K562 (cell line): ENCODE measurements around the gene KCNG1. TPM values are rescaled to one million over a fixed set of nuclear protein-coding genes. Genes with fewer than 3 reads are reported as not detected.

Experiments
- ATAC-seq: fragments of 200-7000 bp; cut with Tn5 transposase; 3 replicates; pipeline ENCODE4 v1.9.1; 2020; ENCODE audit warnings: moderate library complexity
- BruUV-seq: library from RNA; stranded (reverse); fragments of 400-500 nt; replicated peaks from 2 replicates; lab custom pipeline; 2021; lab: Mats Ljungman, UMichigan
- CTCF ChIA-PET: fragments of 300-600 bp; formaldehyde crosslinking; extraction: SDS; loops from one replicate; lab custom pipeline; 2021; ENCODE audit warnings: low intra/inter-chr PET ratio; lab: Yijun Ruan, JAX
- POLR2A ChIA-PET: fragments of 300-600, 350-650 bp; sonication (Branson Sonifier 250); formaldehyde crosslinking; extraction: SDS; loops from one replicate; lab custom pipeline; 2021; ENCODE audit warnings: antibody characterized with exemption, inconsistent platforms; lab: Yijun Ruan, JAX
- DNase-seq, 4 experiments: peaks; one replicate each; pipeline versions ENCODE4 v3.0.0 to v3.0.0-alpha.2; 2011 to 2018; ENCODE audit warnings: low spot score in 3 of 4, mixed read lengths in 3 of 4; ENCODE audit errors: extremely low read depth in 1 of 4
- FAIRE-seq: peaks from 2 replicates; lab custom pipeline; 2011; peaks lifted over from hg19 to GRCh38; lab: Jason Lieb, UNC
- H2AFZ ChIP-seq: 2 replicates; pipeline ENCODE4 v1.6.0; 2011; ENCODE audit warnings: low read depth, low read length, control low read depth, inconsistent platforms
- H3K27ac ChIP-seq: fragments of 200-600 bp; 3 replicates; pipeline ENCODE4 v1.8.0; 2011; ENCODE audit warnings: low read depth, mild to moderate bottlenecking, control low read depth, inconsistent platforms, low read length, moderate library complexity, mixed read lengths; ENCODE audit errors: extremely low read depth
- H3K27me3 ChIP-seq, 2 experiments: fragments of 300-600 bp in 1 of 2; 2 replicates in 1 of 2; 3 replicates in 1 of 2; pipeline versions ENCODE4 v1.6.0 to v1.8.0; 2011; ENCODE audit warnings: inconsistent platforms in 2 of 2, low read length in 2 of 2, mild to moderate bottlenecking in 1 of 2, mixed read lengths in 1 of 2, moderate library complexity in 1 of 2; ENCODE audit not compliant: control insufficient read depth in 2 of 2, insufficient read depth in 2 of 2
- H3K36me3 ChIP-seq: fragments of 300-600 bp; 3 replicates; pipeline ENCODE4 v1.8.0; 2011; ENCODE audit warnings: mild to moderate bottlenecking, low read length, inconsistent platforms; ENCODE audit not compliant: control insufficient read depth, insufficient read depth
- H3K4me1 ChIP-seq, 2 experiments: fragments of 200-600 bp in 1 of 2; replicated peaks in 1 of 2; 2 replicates in 1 of 2; 3 replicates in 1 of 2; pipeline versions ENCODE4 v1.5.1 to v1.8.0; 2011; ENCODE audit warnings: inconsistent platforms in 2 of 2, low read length in 2 of 2, mild to moderate bottlenecking in 1 of 2, mixed read lengths in 1 of 2, moderate library complexity in 1 of 2; ENCODE audit not compliant: control insufficient read depth in 2 of 2, insufficient read depth in 2 of 2
- H3K4me2 ChIP-seq: 2 replicates; pipeline ENCODE4 v1.6.1; 2011; ENCODE audit warnings: low read length, control low read depth, inconsistent platforms, mixed read lengths; ENCODE audit not compliant: insufficient read depth
- H3K4me3 ChIP-seq: fragments of 200-600 bp; sonication (generic), shearing (Covaris generic); 2 replicates; pipeline ENCODE4 v1.5.1; 2016; ENCODE audit warnings: control low read depth, inconsistent platforms
- H3K79me2 ChIP-seq: fragments of 200-600 bp; 3 replicates; pipeline ENCODE4 v1.8.0; 2011; ENCODE audit warnings: low read length, inconsistent platforms; ENCODE audit not compliant: control insufficient read depth, insufficient read depth
- H3K9ac ChIP-seq, 2 experiments: 2 replicates each; pipeline versions ENCODE4 v1.6.0 to v1.6.1; 2011; ENCODE audit warnings: low read depth in 2 of 2, low read length in 2 of 2, control low read depth in 1 of 2, inconsistent platforms in 1 of 2, mild to moderate bottlenecking in 1 of 2, mixed read lengths in 1 of 2; ENCODE audit not compliant: insufficient read depth in 1 of 2
- H3K9me1 ChIP-seq: one replicate; pipeline ENCODE4 v1.6.0; 2011; ENCODE audit warnings: inconsistent platforms, mild to moderate bottlenecking, low read length, moderate library complexity; ENCODE audit not compliant: control insufficient read depth, insufficient read depth
- H3K9me3 ChIP-seq: replicated peaks from 2 replicates; pipeline ENCODE4 v1.5.1; 2011; ENCODE audit warnings: low read depth, low read length, inconsistent platforms; ENCODE audit not compliant: control insufficient read depth, insufficient read depth
- H4K20me1 ChIP-seq: replicated peaks from 2 replicates; pipeline ENCODE4 v1.6.1; 2011; ENCODE audit warnings: low read length, inconsistent platforms, mixed read lengths; ENCODE audit not compliant: control insufficient read depth, insufficient read depth
- ARHGAP35 ChIP-seq: fragments of 450-650 bp; IDR thresholded peaks from 2 replicates; pipeline ENCODE4 v1.6.1; 2018; ENCODE audit not compliant: partially characterized antibody
- E2F4 ChIP-seq: sonication (generic); formaldehyde crosslinking; IDR thresholded peaks from 2 replicates; pipeline ENCODE4 v1.8.0; 2022; ENCODE audit warnings: mild to moderate bottlenecking, low read depth, missing genetic modification reagents
- EHMT2 ChIP-seq: fragments of 450-650 bp; IDR thresholded peaks from 2 replicates; pipeline ENCODE4 v1.6.1; 2018; ENCODE audit warnings: antibody characterized with exemption
- FOXM1 ChIP-seq, 2 experiments: fragments of 450-650 bp in 1 of 2; sonication (generic) in 1 of 2; formaldehyde crosslinking in 1 of 2; IDR thresholded peaks; 2 replicates each; pipeline versions ENCODE4 v1.6.1 to v1.9.0; 2017 to 2022; ENCODE audit warnings: low read depth in 2 of 2, mild to moderate bottlenecking in 2 of 2, missing genetic modification reagents in 1 of 2, moderate library complexity in 1 of 2
- MLLT1 ChIP-seq, 2 experiments: fragments of 450-650 bp; IDR thresholded peaks; 2 replicates each; pipeline ENCODE4 v1.6.1; 2016
- PPARD ChIP-seq: fragments of 250-450 bp; sonication (Bioruptor Pico); IDR thresholded peaks from 2 replicates; pipeline ENCODE4 v1.8.0; 2022; ENCODE audit warnings: inconsistent platforms, mild to moderate bottlenecking, moderate library complexity
- SREBF1 ChIP-seq: fragments of 150-350 bp; IDR thresholded peaks from 2 replicates; pipeline ENCODE4 v1.6.1; 2014; ENCODE audit warnings: antibody characterized with exemption, low read depth, low read length, borderline replicate concordance
- TFAP4 ChIP-seq: sonication (generic); formaldehyde crosslinking; IDR thresholded peaks from 2 replicates; pipeline ENCODE4 v1.8.0; 2022; ENCODE audit warnings: missing genetic modification reagents, mild to moderate bottlenecking, moderate library complexity, borderline replicate concordance
- ZKSCAN8 ChIP-seq: fragments of 200-800 bp; sonication (Bioruptor generic); IDR thresholded peaks from 2 replicates; pipeline ENCODE4 v1.6.1; 2016; ENCODE audit warnings: missing genetic modification characterization, missing compliant biosample characterization
- ZNF133 ChIP-seq: fragments of 250-450 bp; sonication (Bioruptor Pico); IDR thresholded peaks from 2 replicates; pipeline ENCODE4 v1.4.0; 2020; ENCODE audit warnings: mild to moderate bottlenecking
- ZNF140 ChIP-seq: fragments of 250-450 bp; sonication (Bioruptor Pico); IDR thresholded peaks from 2 replicates; pipeline ENCODE4 v1.8.0; 2021; ENCODE audit warnings: moderate library complexity, mild to moderate bottlenecking, inconsistent platforms
- ZNF584 ChIP-seq: fragments of 200-800 bp; sonication (Bioruptor generic); IDR thresholded peaks from 2 replicates; pipeline ENCODE4 v1.6.1; 2016; ENCODE audit warnings: low read depth, mild to moderate bottlenecking, missing genetic modification characterization, missing compliant biosample characterization
- ZNF668 ChIP-seq: fragments of 250-450 bp; sonication (Bioruptor Pico); IDR thresholded peaks from 2 replicates; pipeline ENCODE4 v1.8.0; 2022; ENCODE audit warnings: mild to moderate bottlenecking, inconsistent platforms
- WGBS: fragments of 100-300 bp; shearing (Covaris generic); methylation state at CpG from one replicate; pipeline ENCODE4 v1.1.6; 2016; ENCODE audit warnings: low coverage, mixed read lengths; ENCODE audit not compliant: insufficient coverage; ENCODE audit errors: missing lambda C conversion rate; 5-methylcytosine and 5-hydroxymethylcytosine counted together
- in situ Hi-C: fragments of 300-500 bp; cut with MboI; formaldehyde crosslinking; loops from 4 replicates; pipeline ENCODE4 v1.15.0; 2018; ENCODE audit warnings: inconsistent platforms, mixed read lengths
- intact Hi-C: fragments of 100-400 bp; cut with micrococcal nuclease; formaldehyde crosslinking; loops from 2 replicates; pipeline ENCODE4 v1.14.2; 2022
- polyA plus RNA-seq, 8 experiments: library from polyadenylated mRNA; depleted of rRNA in 4 of 8; stranded (reverse) in 5 of 8; unstranded in 3 of 8; fragments of >200 nt; fragmentation: Nextera tagmentation in 2 of 8; fragmentation: Illumina TruSeq in 1 of 8; extraction: Ambion mirVana in 2 of 8; extraction: Trizol in 1 of 8; gene quantifications; 2 replicates each; pipeline versions ENCODE4 v1.2.1 to v1.2.3, GENCODE V29; 2011 to 2014; ENCODE audit warnings: inconsistent platforms in 1 of 8, missing spikeins in 1 of 8
- total RNA-seq, 7 experiments: library from RNA; depleted of rRNA in 6 of 7; stranded (reverse); fragments of >200 nt in 6 of 7; fragmentation: Illumina TruSeq in 2 of 7; extraction: Trizol in 2 of 7; gene quantifications; 2 replicates each; pipeline versions ENCODE4 v1.2.1 to v1.2.3, GENCODE V29; 2011 to 2021; ENCODE audit warnings: low replicate concordance in 1 of 7

KCNG1 gene
- total and polyA plus RNA-seq, 9 of the 15 experiments (the other 6 are each of a cell fraction or from before 2014, with no cell fraction given), result 0.06 to 1.5 (median 0.22) TPM; not detected in 2

GRCh38 chr20:50958615-50959542, 64.0 kb downstream of the KCNG1 start, which contains the start of gene MOCS3 (continued):
- TF ChIP-seq TFAP4 (CRISPR knock-in tag), result peak; percentile 72; the same call in 1 of the 2 replicates
- TF ChIP-seq SREBF1, result peak; percentile 9

GRCh38 chr20:50957798-50958614, 64.9 kb downstream of the KCNG1 start, which contains the start of gene DPM1:
Gene DPM1, minus strand, starts transcription at chr20:50958532. Its CDS starts 9 bp downstream, at chr20:50958523.
- Histone ChIP-seq H3K9me3 (no peaks in the 10 kb centered on the region), H3K4me3 (peak within 1 kb of the TSS; percentile 74), H3K9ac (peak within 1 kb of the TSS; percentile 95 to 96), H3K27me3 (no peaks in the 10 kb centered on the region), H3K4me1 (peaks cover 12 to 19% of the 10 kb centered on the region in 2 experiments; a peak in 4 of 5 replicates), H4K20me1 (peaks cover 20% of the 10 kb centered on the region), H3K79me2 (peaks cover 78% of the 10 kb centered on the region), H2AFZ (peak within 1 kb of the TSS; percentile 100), H3K27ac (peak within 1 kb of the TSS; percentile 97), H3K4me2 (peak within 1 kb of the TSS; percentile 93), H3K36me3 (peaks cover 56% of the 10 kb centered on the region), H3K9me1 (peaks cover 8% of the 10 kb centered on the region)
- DNase-seq, result peak; percentile 77 to 93 (median 82)
- WGBS, result under 1% methylated on average over 45 of the region's 52 CpGs
- peak; percentile 94 for FAIRE-seq
- intact Hi-C loops (no loop called here), in situ Hi-C loops (no loop called here)
- peak; percentile 84 for ATAC-seq
- BruUV-seq, result no TSS peak
- ChIA-PET POLR2A (interaction anchor here (0.6 to 2.0 kb wide), 23 partner anchors 10 to 763 kb away, joined by 3 to 17 read pairs (median 5); partner anchors contain the start of genes ADNP and BCAS4), CTCF (interaction anchor here (1.0 kb wide), 1 partner anchor 28 kb away, joined by 3 read pairs; no protein-coding TSS in a partner anchor)
- TF ChIP-seq MLLT1 (IDR thresholded peaks at IDR 0.05) (peak in 1 of 2 experiments; percentile 60; a peak in 1 of 4 replicates), ZKSCAN8 (no peak), ZNF584 (no peak), FOXM1 (IDR thresholded peaks at IDR 0.05; ENCODE audit: low read depth) (no peak), FOXM1 (CRISPR knock-in tag; IDR thresholded peaks at IDR 0.05; ENCODE audit: low read depth) (no peak), EHMT2 (0 out of 2 replicates have a peak, but pooled peaks have one; percentile 2), E2F4 (CRISPR knock-in tag) (0 out of 2 replicates have a peak, but pooled peaks have one; percentile 20), ZNF140 (no peak), ZNF133 (CRISPR knock-in tag) (no peak), ARHGAP35 (no peak), ZNF668 (CRISPR knock-in tag) (no peak), PPARD (no peak)
